Activated CD4-positive, CD25-positive, alpha-beta regulatory T cell (primary cell): Measurements from ENCODE around the gene DNAH9.

Experiments
- DNase-seq, 4 experiments: peaks; one replicate each; lab custom pipeline; 2025; lab: John Stamatoyannopoulos, UW

The DNAH9 gene

GRCh38 chr17:11980813-11981212 lies 382.5 kb downstream of the DNAH9 start:
- DNase-seq, result no peak

GRCh38 chr17:11981862-11982261 lies 383.6 kb downstream of the DNAH9 start:
- DNase-seq, result no peak

DNA sequence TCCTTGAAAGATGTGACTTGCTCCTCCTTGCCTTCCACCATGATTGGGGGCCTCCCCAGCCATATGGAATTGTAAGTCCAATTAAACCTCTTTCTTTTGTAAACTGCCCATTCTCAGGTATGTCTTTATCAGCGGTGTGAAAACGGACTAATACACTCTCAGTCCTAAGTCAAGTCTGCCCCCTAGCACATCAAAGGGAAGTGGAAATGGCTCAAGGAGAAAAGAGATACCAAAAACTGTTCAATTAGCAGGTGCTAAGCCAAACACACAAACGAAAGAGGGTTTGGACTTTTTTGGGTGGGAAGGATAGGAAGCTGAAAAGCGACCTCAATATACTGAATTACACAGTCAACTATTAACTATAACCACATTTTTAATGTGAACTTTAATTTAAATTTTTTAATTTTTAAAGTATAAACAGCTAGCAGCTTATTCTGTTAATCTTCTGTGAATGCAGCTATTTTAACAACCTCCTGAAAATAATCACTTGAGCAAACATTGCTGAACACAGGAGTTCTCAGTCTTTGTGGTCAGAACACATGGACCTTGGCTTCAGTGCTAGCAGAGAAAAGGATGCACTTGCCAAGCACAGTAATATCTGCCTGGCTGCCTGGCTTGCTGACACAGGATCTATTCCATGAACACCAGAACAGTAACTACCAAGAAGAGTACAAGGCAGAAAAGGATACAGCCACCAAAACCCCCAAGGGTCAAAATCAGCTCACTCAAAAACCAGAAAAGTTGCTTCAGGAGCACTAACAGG lies 388.1 kb downstream of the DNAH9 start:
- DNase-seq, result no peak

- no peak for DNase-seq
These were observed 388.7 kb downstream of the DNAH9 start for GRCh38 chr17:11986942-11987329.

GRCh38 chr17:11990363-11990983 lies 392.2 kb downstream of the DNAH9 start:
- DNase-seq, result no peak

DNA sequence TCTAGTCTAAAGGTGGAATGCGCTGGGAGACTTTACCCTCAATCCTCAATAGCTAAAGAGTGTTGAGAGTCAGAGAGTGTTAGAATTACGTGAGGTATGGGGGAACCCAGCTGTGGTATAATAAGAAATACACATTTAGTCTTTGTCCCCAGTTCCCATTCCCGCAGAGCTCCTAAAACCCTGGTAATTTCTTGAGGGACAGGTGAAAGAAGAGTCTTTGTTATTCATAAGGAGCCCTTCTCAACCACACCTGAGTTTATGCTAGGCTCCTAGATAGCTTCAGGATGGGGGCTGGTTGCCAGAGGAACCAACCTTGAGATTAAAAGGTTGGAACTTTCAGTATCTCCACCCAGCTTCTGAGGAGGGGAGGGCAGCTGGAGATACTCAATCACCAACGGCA lies 393.2 kb downstream of the DNAH9 start:
- DNase-seq, result no peak

- DNase-seq, result peak in 2 of 4 experiments; percentile 13 to 37
These were observed 398.5 kb downstream of the DNAH9 start for GRCh38 chr17:11996722-11997146.

DNA sequence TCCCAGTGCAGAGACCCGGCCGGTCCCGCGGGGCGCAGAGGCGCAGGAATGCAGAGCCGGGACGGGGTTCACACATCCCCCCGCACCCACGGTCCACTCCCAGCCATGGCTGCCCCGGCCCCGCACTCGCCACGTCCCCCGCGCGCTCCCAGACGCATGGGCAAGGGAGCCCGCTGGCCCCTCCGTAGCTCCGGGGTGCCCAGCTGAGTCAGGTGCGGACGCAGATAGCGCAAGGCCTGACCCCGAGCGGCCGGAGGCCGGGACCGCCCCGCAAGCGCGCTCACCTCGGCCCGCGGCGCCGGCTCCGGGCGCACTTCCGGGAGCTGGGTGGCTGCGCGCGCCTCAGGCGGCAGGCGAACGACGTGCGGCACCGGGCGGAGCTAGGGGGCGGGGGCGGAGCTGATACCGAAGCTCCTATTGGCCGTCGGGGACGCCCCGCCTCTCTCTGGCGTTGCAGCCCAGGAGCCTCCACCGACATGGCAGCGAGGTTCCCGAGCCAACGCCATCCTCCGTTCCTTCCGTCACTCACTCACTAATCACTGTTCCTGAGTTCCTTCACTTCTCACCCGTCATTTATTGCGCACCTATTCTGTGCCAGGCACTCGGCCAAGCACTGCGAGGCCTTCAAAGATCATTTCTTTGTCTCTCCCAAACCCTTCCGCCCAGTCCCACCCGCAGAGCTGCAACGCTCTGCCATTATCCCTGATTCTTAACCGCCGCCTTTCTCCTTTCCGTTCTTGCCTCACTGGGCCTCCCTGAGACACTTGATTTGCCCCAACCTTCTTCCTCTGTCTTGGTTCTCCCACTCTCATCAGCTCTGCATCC lies 399.1 kb downstream of the DNAH9 start, which contains the start of gene ZNF18:
Gene ZNF18, minus strand, starts transcription at position 329 of the 825 bp plus-strand sequence. CDS start 4,646 bp downstream, outside the sequence.
- peak; percentile 86 to 98 (median 90) for DNase-seq

- no peak for DNase-seq
These were observed 399.6 kb downstream of the DNAH9 start for GRCh38 chr17:11997972-11998233.

DNA sequence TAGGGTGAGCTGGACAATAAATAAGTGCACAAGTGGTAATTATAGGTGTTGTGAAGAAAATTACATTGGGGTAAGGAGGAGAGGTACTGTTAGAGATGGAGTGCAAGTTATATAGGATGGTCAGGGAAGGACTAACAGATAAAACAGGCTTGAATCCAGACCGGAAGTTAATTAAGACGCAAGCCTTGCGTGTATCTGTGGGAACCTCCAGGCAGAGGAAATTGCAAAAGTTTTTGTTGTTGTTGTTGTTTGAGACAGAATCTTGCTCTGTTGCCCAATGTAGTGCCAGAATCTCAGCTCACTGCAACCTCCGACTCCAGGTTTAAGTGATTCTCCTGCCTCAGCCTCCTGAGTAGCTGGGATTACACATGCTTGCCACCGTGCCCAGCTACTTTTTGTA lies 401.4 kb downstream of the DNAH9 start:
- no peak for DNase-seq

DNA sequence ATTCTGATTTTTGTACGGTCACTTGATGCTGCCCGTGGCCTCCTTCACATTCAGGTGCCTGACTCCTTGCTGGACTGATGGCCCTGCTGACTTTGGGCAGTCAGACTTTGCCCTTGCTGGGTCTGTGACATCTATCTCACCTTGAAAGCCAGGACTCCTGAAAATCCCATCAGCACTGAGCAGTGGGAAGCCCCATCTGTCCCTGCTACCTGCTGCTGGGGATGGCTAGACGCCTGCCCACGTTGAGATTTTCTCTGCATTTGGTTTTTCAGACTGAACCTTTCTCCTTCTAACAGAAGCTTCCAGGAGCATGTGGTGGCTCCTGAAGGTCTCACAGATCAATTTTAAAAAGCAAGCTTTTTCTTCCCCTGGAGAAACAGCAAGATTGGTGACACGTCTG lies 409.2 kb downstream of the DNAH9 start:
- DNase-seq, result no peak
